HG03558 (cell line): ENCODE results near the gene IRS1.

Experiments
- ATAC-seq: cut with Tn5 transposase; IDR thresholded peaks from one replicate; pipeline ENCODE4 v1.9.1; 2021; ENCODE audit warnings: moderate number of reproducible peaks; ENCODE audit not compliant: unreplicated experiment; ENCODE audit errors: extremely low read depth

IRS1 gene

GRCh38 chr2:226733189-226733858 is 66.3 kb downstream of the IRS1 start:
- ATAC-seq = no peak

DNA sequence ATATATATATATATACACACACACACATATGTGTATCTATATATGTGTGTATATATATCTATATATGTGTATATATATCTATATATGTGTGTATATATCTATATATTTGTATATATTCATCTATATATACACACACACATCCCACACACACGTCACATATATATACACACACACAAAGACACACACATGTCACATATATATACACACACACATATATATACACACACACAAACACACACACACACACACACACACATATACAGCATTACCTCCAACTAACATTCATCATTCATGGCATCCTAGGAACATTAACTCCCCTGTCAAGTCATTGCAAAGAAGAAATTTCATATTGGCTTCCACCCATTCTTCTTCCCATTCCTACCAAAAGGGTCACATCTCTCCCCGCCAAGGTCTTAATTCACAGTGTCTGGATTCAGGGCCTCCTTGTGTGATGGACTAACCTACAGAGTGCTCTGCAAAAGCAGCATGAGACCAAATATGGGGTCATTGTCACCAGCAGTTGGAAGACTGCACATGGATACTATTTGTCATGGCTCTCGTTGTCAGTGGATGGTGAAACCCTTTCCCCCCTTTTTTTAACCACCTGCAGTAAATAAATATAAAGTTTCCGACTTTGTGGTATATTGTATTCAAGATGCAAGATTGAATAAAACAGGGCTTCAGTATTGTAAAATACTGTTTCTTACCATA is 67.0 kb downstream of the IRS1 start:
- ATAC-seq = no peak

DNA sequence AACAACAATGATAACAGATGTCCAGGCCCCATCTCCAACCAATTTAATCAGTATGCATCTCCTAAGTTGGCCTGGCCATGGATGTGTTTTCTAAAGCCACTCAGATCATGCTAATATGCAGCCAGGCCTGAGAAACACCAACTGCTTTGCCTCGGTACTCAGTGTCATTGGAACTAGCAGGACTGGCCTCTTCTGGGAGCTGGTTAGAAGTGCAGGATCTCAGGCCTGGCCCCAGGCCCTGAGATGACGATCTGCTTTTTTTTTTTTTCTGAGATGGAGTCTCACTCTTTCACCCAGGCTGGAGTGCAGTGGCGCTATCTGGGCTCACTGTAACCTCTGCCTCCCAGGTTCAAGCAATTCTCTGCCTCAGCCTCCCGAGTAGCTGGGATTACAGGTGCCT is 69.1 kb downstream of the IRS1 start:
- no peak for ATAC-seq

DNA sequence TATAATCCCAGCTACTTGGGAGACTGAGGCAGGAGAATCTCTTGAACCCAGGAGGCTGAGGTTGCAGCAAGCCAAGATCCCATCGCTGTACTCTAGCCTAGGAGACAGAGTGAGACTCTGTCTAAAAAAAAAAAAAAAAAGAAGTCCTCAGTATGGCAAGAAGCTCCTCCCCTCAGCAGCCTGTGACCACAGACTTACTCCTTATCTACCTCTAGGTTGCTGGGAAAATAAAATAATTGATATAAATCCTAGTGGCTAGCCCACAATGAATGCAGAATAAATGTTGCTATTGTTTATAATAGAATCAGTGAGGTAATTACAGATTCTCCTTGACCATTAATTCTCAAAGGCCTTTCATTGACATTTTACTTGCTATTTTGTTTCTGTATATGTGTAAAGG is 70.6 kb downstream of the IRS1 start:
- no peak for ATAC-seq

DNA sequence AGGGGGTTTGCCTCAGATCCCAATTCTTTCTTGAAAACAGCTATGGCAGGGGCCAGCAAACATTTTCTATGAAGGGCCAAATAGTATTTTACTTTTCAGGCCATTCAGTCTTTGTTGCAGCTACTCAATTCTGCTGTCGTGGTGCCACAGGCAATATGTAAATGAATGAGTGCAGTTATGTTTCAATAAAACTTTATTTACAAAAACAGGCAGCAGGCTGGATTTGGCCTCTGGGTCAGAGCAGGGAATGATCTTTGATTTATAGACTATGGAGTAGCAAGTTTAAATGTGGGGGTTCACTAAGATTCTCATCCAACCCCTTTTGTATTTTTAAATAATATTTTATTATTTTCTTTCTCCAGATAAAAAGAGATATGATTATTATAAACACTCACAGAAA is 72.4 kb downstream of the IRS1 start:
- no peak for ATAC-seq

DNA sequence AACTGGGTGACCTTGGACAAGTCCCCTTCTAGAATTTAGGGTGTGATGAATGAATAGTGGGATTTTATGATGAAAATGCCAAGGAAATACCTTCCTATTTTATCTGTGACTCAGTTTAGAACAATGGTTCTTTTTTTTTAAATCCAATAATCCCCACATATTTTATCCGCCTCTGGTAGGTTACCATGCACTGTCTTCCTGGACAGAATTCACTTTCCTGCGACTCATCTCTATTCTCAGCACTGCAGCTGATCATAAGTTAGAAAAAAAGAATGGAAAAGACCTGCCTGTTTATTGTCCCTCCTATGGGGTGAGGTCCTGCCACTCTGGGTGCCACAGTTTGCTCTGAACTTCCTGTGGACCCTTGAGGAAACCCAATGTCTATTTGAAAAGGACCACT is 73.1 kb downstream of the IRS1 start:
- ATAC-seq = no peak

GRCh38 chr2:226725126-226725860 is 74.3 kb downstream of the IRS1 start:
- ATAC-seq = no peak

DNA sequence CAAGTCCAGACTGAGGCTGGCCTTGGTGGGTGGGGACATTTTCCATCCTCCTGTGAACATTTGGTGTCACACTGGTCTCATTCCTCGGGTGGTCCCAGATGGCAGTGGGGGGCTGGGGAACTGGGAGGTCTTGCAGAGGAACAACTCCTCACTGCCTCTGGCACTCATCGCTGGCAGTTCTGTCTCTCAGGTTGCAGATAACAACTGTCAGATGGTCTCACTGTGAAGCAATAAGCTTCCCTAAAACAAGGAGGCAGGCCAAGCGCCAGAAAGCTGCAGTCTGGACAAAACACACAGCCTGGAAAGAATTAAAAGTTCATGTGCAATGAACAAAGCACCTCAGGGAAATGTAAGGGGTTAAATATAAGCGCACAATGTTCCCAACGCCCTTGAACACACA is 78.1 kb downstream of the IRS1 start:
- no peak for ATAC-seq

DNA sequence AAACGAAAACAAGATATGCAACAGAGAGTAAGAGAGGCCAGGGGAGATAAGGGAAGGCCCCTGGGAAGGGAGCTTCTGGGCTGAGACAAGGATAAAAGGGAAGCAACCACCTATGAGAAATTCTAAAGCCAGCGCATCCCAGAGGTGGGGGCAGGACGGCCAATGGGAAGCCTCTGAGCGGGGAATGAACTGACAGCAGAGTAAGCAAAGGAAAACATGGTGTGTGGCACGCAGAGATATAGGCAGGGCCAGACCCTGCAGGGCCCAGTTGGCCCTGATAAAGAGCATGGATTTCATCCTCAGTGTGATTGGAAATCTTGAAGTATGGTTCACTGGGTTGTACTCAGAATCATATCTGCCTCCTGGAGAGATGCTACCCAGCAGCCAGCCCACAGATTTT is 78.7 kb downstream of the IRS1 start:
- ATAC-seq = no peak

DNA sequence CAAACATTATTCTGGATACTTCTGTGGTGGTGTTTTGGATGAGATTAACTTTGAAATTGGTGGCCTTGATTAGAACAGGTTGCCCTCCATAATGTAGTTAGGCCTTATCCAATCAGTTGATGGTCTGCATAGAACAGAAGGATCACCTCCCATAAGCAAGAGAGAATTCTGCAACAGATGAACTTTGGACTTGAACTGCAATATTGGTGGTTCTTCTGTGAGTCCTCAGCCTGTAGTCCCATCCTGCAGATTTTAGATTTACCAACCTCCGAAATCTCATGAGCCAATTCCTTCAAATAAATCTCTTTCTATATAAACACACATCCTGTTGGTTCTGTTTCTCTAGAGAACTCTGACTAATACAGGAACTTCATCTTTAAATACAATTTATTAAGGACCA is 81.9 kb downstream of the IRS1 start:
- no peak for ATAC-seq

GRCh38 chr2:226716126-226716525 is 83.5 kb downstream of the IRS1 start:
- no peak for ATAC-seq

DNA sequence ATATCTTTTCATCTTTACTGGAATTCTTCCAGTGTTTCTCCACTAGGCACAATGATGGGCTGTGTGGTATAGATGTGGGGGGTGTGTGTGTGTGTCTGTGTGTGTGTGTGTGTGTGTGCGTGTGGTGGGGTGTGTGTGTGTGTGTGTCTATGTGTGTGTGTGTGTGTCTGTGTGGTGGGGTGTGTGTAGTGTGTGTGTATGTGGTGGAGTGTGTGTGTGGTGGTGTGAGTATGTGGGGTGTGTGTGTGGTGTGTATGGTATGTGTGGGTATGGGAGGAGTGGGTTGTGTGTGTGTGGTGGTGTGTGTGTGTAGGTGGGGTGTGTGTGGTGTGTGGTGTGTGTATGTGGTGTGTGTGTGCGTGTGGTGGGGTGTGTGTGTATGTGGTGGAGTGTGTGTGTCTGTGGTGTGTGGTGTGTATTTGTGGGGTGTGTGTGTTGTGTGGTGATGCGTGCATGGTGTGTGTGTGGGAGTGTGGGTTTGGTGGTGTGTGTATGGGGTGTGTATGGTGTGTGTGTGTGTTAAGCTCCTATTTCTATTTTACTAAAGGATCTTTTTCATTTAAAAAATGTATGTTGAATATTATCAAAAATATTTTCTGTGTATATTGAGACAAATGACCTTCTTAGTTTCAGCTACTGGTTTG is 84.2 kb downstream of the IRS1 start:
- no peak for ATAC-seq

DNA sequence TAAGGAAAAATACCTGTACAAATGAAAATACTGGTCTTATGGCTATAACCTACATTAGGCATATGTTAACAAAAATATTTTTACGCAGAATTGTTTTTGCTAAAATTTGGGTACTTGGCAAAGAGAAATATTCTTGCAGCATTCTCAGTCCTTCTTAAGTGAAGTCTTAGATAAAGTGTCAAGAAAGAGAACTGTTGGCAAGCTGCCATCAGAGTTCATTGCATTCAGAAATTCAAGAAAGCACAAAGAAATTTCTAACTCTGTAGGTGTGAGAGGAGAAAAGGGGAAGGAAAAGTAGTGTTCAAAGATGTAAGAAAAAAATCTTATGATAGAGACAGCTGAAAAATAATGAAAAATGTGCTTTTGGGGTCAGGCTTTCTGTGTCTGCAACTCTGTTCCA is 86.7 kb downstream of the IRS1 start:
- ATAC-seq = no peak

DNA sequence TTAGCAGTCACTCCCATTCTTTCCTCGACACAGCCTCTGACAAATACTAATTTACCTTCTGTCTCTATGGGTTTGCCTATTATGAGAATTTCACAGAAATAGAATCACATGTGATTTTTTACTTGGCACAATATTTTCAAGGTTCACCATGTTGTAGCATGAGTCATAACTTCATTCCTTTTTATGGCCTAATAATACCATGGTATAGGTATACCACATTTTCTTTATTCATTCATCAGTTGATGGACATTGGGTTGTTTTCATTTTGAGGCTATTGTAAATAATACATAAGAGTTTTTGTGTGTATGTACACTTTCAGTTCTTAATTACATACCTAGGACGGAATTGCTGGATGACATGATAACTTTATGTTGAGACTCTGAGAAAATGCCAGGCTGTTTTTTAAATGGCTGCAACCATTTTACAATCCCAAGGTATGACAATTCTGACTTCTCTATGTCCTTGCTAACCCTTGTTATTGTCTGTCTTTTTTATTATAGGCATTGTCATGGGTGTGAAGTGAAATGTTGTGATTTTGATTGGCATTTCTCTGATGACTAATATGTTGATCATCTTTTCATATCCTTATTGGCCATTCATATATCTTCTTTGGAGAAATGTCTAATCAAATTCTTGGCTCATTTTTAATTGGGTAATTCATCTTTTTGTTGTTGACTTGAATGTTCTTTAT is 87.9 kb downstream of the IRS1 start:
- no peak for ATAC-seq

DNA sequence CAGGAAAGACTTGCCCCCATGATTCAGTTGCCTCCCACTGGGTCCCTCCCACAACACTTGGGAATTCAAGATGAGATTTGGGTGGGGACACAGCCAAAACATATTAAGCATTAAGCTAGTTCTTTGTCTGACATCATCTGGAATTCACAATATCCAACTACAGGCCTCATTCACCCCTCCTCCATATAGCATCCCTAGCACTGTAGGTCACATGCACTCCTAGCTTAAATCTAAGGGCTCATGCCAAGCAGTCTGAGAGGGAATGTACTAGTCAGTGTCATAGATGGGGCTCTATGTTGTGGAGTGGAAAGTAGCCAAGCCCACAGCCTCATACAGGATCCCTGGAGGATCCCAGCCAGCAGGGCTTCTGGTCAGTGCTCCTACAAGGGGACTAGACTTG is 92.1 kb downstream of the IRS1 start:
- ATAC-seq = no peak

- ATAC-seq = no peak
Measured at GRCh38 chr2:226705965-226706364, 93.7 kb downstream of the IRS1 start.

DNA sequence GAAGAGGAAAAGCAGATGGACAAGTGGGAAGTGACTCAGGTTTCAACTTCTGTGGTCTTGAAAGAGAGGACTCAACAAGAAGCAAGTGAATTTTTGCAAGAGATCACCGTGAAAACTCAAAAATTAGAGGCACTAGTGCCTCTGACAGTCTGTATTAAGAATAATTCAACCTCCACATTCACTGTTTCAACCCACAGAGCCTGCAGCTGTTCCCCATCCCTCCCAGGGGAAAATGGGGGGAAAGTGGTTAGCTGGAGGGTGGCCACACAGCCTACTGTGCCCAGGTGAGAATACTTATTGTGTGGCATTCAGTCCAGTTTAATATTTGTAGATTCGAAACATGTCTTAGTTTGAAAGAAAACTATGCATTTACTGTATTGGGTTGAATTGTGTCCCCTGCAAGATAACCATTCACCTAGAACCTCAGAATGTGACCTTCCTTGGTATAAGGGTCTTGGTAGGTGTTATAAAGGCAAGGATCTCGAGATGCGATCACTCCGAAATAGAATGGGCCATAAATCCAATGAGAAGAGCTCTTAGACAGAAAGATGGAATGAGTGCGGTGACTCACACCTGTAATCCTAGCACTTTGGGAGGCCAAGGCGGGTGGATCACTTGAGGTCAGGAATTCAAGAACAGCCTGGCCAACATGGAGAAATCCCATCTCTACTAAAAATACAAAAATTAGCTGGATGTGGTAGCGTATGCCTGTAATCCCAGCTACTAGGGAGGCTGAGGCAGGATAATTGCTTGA is 94.3 kb downstream of the IRS1 start:
- no peak for ATAC-seq

- no peak for ATAC-seq
Measured at GRCh38 chr2:226703514-226703913, 96.1 kb downstream of the IRS1 start.

DNA sequence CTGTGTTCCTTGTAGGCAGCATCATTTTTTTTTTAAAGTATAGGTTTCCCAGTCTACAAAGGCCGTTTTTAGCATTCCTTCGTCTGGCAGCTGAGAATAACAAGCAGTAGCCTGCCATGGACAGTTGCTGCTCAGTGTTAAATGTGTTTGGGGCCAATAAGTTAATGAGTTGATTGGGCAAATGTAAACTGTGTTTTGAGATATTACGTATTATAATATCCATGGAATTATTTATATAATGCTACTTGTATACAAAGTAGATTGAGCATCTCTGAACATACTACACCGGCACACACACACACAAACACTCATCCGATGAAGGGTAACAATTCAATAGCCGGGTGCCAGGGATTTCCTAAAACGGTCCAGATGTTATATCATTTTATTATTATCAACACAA is 97.2 kb downstream of the IRS1 start:
- ATAC-seq = no peak

GRCh38 chr2:226701052-226701451 is 98.6 kb downstream of the IRS1 start:
- peak; percentile 70 for ATAC-seq
